Pancreas (tissue), 10 donors: Measurements from ENCODE around the gene ESR1. TPM values are rescaled to one million over a fixed set of nuclear protein-coding genes. Genes with fewer than 3 reads are reported as not detected.

ENCODE experiments used
- ATAC-seq, 4 donors: fragments of 200-7000 bp; cut with Tn5 transposase; one replicate each; pipeline versions ENCODE4 v1.8.0 to v1.9.1; 2020; ENCODE audit warnings: mild to moderate bottlenecking in 4 of 4, moderate library complexity in 4 of 4
- DNase-seq, 6 donors: peaks; one replicate each; pipeline ENCODE4 v3.0.0-alpha.2; 2020
- FAIRE-seq: peaks from 2 replicates; lab custom pipeline; 2012; peaks lifted over from hg19 to GRCh38; lab: Jason Lieb, UNC
- H3K27ac ChIP-seq, 4 donors: fragments of 200-600 bp; sonication (generic); 1 replicate in 3 of 4; 2 replicates in 1 of 4; pipeline versions ENCODE4 v1.5.0 to v1.8.0; 2020
- H3K27me3 ChIP-seq, 4 donors: fragments of 200-600 bp; one replicate each; pipeline ENCODE4 v1.8.0; 2021
- H3K36me3 ChIP-seq, 3 donors: fragments of 200-600 bp; sonication (generic) in 1 of 3; one replicate each; pipeline versions ENCODE4 v1.5.0 to v1.8.0; 2020 to 2021
- H3K4me1 ChIP-seq, 3 donors: fragments of 200-600 bp; one replicate each; pipeline ENCODE4 v1.8.0; 2021
- H3K4me3 ChIP-seq, 4 donors: fragments of 200-600 bp; sonication (generic) in 2 of 4; one replicate each; pipeline versions ENCODE4 v1.5.0 to v1.8.0; 2020 to 2021
- H3K9me3 ChIP-seq, 4 donors: fragments of 200-600 bp; one replicate each; pipeline ENCODE4 v1.8.0; 2021
- CTCF ChIP-seq, 4 donors: fragments of 200-600 bp; sonication (generic) in 3 of 4; IDR thresholded peaks; one replicate each; pipeline versions ENCODE4 v1.5.0 to v1.8.0; 2021; ENCODE audit warnings: antibody characterized with exemption in 4 of 4
- WGBS, 2 donors: extraction: QIAGEN DNeasy Blood & Tissue Kit; methylation state at CpG; one replicate each; pipeline ENCODE4 v1.1.7; 2013; 5-methylcytosine and 5-hydroxymethylcytosine counted together
- intact Hi-C, 3 donors: fragments of 100-400 bp; cut with DNase I; formaldehyde crosslinking; loops; one replicate each; pipeline versions ENCODE4 v1.11.1 to v1.14.2; 2022
- polyA plus RNA-seq, 2 donors: library from polyadenylated mRNA; stranded (reverse); fragments of 200-250 nt; gene quantifications; one replicate each; pipeline ENCODE4 v1.2.3, GENCODE V29; 2013
- total RNA-seq, 6 donors: library from RNA; stranded (reverse); fragmentation: NEBNext Ultra II Directional in 4 of 6; extraction: Animal tissue kit (Norgen Biotek cat#: 25700) in 4 of 6; gene quantifications; one replicate each; pipeline versions ENCODE4 v1.2.1 to v1.2.4, GENCODE V29; 2021 to 2023
- donor health status: healthy with polysubstance abuse.
- donor health status: DM: no; HTN: no; CAD: no; lungs with moderate emphysema.
- donor health status: DM: no; HTN: no; CAD: no.
- donor health status: control.
- donor health status: control.
- donor health status: Bipolar disorder and iron deficiency.
- donor health status: DM: yes; HTN: yes; CAD: no.
- donor health status: DM: no; HTN: no; CAD: no.
- donor health status: DM: no; HTN: no; CAD: no.
- donor health status: DM: yes; HTN: yes; CAD: no.

Gene ESR1
- total and polyA plus RNA-seq, 8 donors: 0.19 to 1.0 (median 0.41) TPM

- TF ChIP-seq CTCF (IDR thresholded peaks at IDR 0.05): no peak
- DNase-seq: no peak
- Histone ChIP-seq H3K27me3 (peaks cover 0 to 3% (median 0%) of the 10 kb centered on the region in 4 donors), H3K4me3 (no peak overlapping the region), H3K4me1 (no peaks in the 10 kb centered on the region), H3K27ac (no peak overlapping the region), H3K9me3 (no peaks in the 10 kb centered on the region), H3K36me3 (no peaks in the 10 kb centered on the region)
- no peak for ATAC-seq
- FAIRE-seq: no peak
- 45 to 58% methylated on average over 2 of the region's 2 CpGs for WGBS, 2 donors
- intact Hi-C loops: no loop called here
Measured at GRCh38 chr6:151900256-151900655, 92.8 kb downstream of the ESR1 start.

- no peak overlapping the region for H3K27ac ChIP-seq
- FAIRE-seq (no peak), ATAC-seq (no peak), DNase-seq (no peak)
- no peaks in the 10 kb centered on the region for H3K9me3 ChIP-seq
- H3K4me3 ChIP-seq: no peak overlapping the region
- intact Hi-C loops: no loop called here
- H3K4me1 ChIP-seq: no peaks in the 10 kb centered on the region
- TF ChIP-seq CTCF (IDR thresholded peaks at IDR 0.05): no peak
- H3K27me3 ChIP-seq: peaks cover 0 to 6% (median 0%) of the 10 kb centered on the region in 4 donors
- 69 to 84% methylated on average over 6 of the region's 6 CpGs for WGBS, 2 donors
- H3K36me3 ChIP-seq: no peaks in the 10 kb centered on the region
Measured at GRCh38 chr6:151901009-151901411, 93.5 kb downstream of the ESR1 start.

GRCh38 chr6:151904631-151905030 lies 97.1 kb downstream of the ESR1 start:
- 47 to 50% methylated on average over 4 of the region's 4 CpGs for WGBS, 2 donors
- DNase-seq: no peak
- Histone ChIP-seq H3K36me3 (no peaks in the 10 kb centered on the region), H3K4me1 (no peaks in the 10 kb centered on the region), H3K27me3 (peaks cover 0 to 6% (median 0%) of the 10 kb centered on the region in 4 donors), H3K27ac (no peak overlapping the region), H3K9me3 (no peaks in the 10 kb centered on the region), H3K4me3 (no peak overlapping the region)
- TF ChIP-seq CTCF (IDR thresholded peaks at IDR 0.05): no peak
- intact Hi-C loops: no loop called here
- FAIRE-seq: no peak
- no peak for ATAC-seq

GRCh38 chr6:151905072-151905471 lies 97.6 kb downstream of the ESR1 start:
- TF ChIP-seq CTCF (IDR thresholded peaks at IDR 0.05): no peak

GRCh38 chr6:151905854-151906253 lies 98.4 kb downstream of the ESR1 start:
- no peak for FAIRE-seq
- DNase-seq: no peak
- no peak overlapping the region for H3K4me3 ChIP-seq
- no peak overlapping the region for H3K27ac ChIP-seq
- no peak for ATAC-seq
- H3K9me3 ChIP-seq: no peaks in the 10 kb centered on the region
- WGBS, 2 donors: 64 to 86% methylated on average over 4 of the region's 4 CpGs
- no peaks in the 10 kb centered on the region for H3K36me3 ChIP-seq
- no peak for TF ChIP-seq CTCF (IDR thresholded peaks at IDR 0.05)
- H3K4me1 ChIP-seq: no peaks in the 10 kb centered on the region
- peaks cover 0 to 6% (median 0%) of the 10 kb centered on the region in 4 donors for H3K27me3 ChIP-seq
- intact Hi-C loops: no loop called here

More at GRCh38 chr6:151905072-151905471, 97.6 kb downstream of the ESR1 start:
- ATAC-seq (no peak), FAIRE-seq (no peak), DNase-seq (no peak)
- Histone ChIP-seq H3K27ac (no peak overlapping the region), H3K27me3 (peaks cover 0 to 6% (median 0%) of the 10 kb centered on the region in 4 donors), H3K36me3 (no peaks in the 10 kb centered on the region), H3K4me3 (no peak overlapping the region), H3K4me1 (no peaks in the 10 kb centered on the region), H3K9me3 (no peaks in the 10 kb centered on the region)
- intact Hi-C loops: no loop called here
- WGBS, 2 donors: 78 to 89% methylated on average over 3 of the region's 3 CpGs
